ENCODE data around the gene CCSER2.

- TF ChIP-seq CTCF (IDR thresholded peaks at IDR 0.05) (no peak), EZH2 (IDR thresholded peaks at IDR 0.05; ENCODE audit: borderline replicate concordance, insufficient read depth, low read depth, low read length, poor library complexity, severe bottlenecking) (no peak)
Measured at GRCh38 chr10:84546609-84547008, 218.2 kb downstream of the CCSER2 start.
